ENCODE results near the gene DLGAP1. TPM values are rescaled to one million over a fixed set of nuclear protein-coding genes. Genes with fewer than 3 reads are reported as not detected.

DLGAP1 gene
- total RNA-seq, 4 donors from 2014 or later: 2.0 to 4.7 (median 2.1) TPM; not detected in 1

DNA sequence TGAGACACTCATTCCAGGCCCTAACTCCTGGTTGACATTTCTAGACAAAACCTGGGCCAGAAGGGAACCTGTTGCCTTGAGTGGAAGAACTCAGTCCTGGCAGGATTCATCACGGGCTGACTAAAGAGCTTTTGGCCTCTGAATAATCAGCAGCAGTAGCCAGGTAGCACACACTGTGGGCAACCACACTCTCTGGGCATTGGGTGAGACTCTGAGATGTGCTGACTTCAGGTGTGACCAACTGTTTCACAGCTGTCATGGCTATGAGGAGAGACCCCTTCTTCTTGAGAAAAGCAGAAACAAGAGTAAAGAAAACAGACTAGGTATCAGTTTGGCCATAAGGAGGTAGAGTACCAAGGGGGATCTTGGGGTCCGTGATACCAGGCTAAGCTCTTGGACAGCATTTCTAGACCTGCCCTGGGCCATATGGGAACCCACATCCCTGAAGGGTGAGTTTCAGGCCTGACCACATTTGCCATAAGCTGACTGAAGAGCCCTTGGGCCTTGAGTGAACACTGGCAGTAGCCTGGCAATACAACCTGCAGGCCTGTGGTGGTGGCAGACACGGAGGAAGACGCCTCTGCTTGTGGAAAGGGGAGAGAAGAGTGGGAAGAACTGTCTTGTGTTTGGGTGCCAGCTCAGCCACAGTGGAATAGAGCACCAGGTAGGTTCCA lies 230.9 kb downstream of the DLGAP1 start:
- no peak for DNase-seq (ENCODE audit: low spot score in 2 of 2)
- H3K27me3 ChIP-seq: no peaks in the 10 kb centered on the region
- no peaks in the 10 kb centered on the region for H3K9me3 ChIP-seq
- H3K36me3 ChIP-seq: no peaks in the 10 kb centered on the region
- no peak for TF ChIP-seq POLR2A (IDR thresholded peaks at IDR 0.05)
- no peak for TF ChIP-seq POLR2AphosphoS5 (IDR thresholded peaks at IDR 0.05)
- TF ChIP-seq, protein P1, sequence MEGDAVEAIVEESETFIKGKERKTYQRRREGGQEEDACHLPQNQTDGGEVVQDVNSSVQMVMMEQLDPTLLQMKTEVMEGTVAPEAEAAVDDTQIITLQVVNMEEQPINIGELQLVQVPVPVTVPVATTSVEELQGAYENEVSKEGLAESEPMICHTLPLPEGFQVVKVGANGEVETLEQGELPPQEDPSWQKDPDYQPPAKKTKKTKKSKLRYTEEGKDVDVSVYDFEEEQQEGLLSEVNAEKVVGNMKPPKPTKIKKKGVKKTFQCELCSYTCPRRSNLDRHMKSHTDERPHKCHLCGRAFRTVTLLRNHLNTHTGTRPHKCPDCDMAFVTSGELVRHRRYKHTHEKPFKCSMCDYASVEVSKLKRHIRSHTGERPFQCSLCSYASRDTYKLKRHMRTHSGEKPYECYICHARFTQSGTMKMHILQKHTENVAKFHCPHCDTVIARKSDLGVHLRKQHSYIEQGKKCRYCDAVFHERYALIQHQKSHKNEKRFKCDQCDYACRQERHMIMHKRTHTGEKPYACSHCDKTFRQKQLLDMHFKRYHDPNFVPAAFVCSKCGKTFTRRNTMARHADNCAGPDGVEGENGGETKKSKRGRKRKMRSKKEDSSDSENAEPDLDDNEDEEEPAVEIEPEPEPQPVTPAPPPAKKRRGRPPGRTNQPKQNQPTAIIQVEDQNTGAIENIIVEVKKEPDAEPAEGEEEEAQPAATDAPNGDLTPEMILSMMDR (IDR thresholded peaks at IDR 0.05): no peak
- no peak for TF ChIP-seq EP300 (IDR thresholded peaks at IDR 0.05)
- no peaks in the 10 kb centered on the region for H3K4me1 ChIP-seq
- WGBS: 79% methylated on average over 4 of the region's 4 CpGs
- no peak overlapping the region for H3K4me3 ChIP-seq
- H3K27ac ChIP-seq: no peak overlapping the region

DNA sequence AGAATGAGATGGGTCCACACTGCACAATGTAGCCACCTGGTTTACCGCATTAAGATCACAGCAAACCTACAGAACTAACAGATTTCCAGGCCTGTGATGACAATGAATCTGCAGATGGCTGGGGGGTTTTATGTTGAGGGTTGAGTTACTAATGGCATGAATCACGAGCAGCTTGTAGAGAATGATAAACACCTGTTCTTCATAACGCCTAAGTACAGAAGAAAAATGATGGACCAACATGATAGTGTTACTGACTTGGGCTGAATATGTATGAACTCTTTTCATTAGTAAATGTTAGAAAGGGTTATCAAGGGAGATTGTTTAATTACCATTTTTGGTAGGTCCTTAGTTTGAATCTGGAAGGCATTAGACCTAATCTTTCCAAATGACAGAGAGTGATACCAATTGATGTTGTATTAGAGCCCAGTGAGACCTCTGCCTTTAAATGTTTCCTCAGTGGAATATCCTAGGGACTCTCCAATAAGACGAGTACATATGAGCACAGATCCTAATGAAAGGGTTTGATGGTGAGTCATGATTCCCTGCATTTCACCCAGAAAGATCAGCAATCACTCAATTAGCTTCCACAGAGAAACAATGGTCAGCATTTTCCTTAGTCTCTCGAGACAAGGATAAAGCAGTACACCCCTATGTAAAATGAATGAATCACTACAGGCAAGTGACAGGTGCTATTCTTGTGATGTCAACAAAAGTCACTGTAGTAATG lies 243.8 kb downstream of the DLGAP1 start:
- H3K27me3 ChIP-seq: no peaks in the 10 kb centered on the region
- WGBS: 59% methylated on average over 5 of the region's 5 CpGs
- H3K4me3 ChIP-seq: no peak overlapping the region
- H3K36me3 ChIP-seq: no peaks in the 10 kb centered on the region
- no peak for DNase-seq (ENCODE audit: low spot score in 2 of 2)
- H3K4me1 ChIP-seq: no peaks in the 10 kb centered on the region
- H3K27ac ChIP-seq: no peak overlapping the region
- no peaks in the 10 kb centered on the region for H3K9me3 ChIP-seq
- no peak for TF ChIP-seq POLR2A (IDR thresholded peaks at IDR 0.05)
- TF ChIP-seq EP300 (IDR thresholded peaks at IDR 0.05): no peak
- TF ChIP-seq POLR2AphosphoS5 (IDR thresholded peaks at IDR 0.05): no peak
- TF ChIP-seq, protein P1 (IDR thresholded peaks at IDR 0.05): no peak

DNA sequence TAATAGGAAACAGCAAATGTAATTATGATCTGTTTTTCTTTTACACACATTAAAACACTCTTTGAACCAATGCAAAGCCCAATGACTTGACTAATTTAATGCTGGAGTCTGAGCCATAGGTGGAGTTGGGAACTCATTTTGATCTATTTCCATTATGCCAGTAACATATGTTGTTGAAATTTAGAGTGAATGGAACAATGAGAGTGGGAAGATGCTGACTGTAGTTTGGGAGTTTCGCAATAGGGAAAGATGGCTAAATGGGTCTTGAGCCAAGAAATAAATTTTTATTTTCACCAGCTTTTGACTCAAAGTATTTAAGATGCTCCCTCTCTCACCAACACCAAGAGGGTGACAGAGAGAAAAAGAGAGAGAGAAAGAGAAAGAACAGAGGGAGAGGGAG lies 246.7 kb downstream of the DLGAP1 start:
- Histone ChIP-seq H3K9me3 (no peaks in the 10 kb centered on the region), H3K36me3 (no peaks in the 10 kb centered on the region), H3K27me3 (no peaks in the 10 kb centered on the region), H3K4me1 (no peaks in the 10 kb centered on the region), H3K4me3 (no peak overlapping the region), H3K27ac (no peak overlapping the region)
- no peak for DNase-seq (ENCODE audit: low spot score in 2 of 2)
- 85% methylated on average over 1 of the region's 1 CpG for WGBS
- no peak for TF ChIP-seq POLR2A (IDR thresholded peaks at IDR 0.05)
- TF ChIP-seq EP300 (IDR thresholded peaks at IDR 0.05): no peak
- TF ChIP-seq, protein P1 (IDR thresholded peaks at IDR 0.05): no peak
- no peak for TF ChIP-seq POLR2AphosphoS5 (IDR thresholded peaks at IDR 0.05)

DNA sequence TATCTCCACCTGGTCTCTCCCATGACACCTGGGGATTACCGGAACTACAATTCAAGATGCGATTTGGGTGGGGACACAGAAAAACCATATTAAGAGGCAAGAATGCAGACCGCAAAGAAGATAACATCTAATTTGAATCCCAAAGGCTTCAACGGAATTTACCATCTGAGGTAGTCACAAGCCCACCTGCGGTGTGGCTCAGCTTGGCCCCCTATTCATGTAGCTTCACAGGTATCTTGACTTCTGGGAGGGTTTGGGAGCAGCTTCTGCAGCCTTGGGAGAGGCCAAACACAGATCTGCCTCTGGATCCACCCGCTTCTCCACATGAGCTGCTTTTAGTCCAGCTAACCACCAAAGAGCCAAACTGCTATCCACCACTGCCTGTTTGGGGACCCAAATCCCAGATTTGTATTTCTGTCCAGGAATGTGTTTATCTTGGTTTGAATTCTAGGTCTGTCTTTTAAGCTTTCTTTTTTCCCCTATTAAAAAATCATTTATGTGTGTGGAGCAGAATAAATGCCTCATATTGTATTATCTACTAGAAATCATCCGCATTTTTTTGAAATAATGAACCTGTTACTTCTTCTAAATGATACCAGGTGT lies 247.6 kb downstream of the DLGAP1 start:
- Histone ChIP-seq H3K4me1 (no peaks in the 10 kb centered on the region), H3K36me3 (no peaks in the 10 kb centered on the region), H3K4me3 (no peak overlapping the region), H3K27me3 (no peaks in the 10 kb centered on the region), H3K27ac (no peak overlapping the region), H3K9me3 (no peaks in the 10 kb centered on the region)
- DNase-seq (ENCODE audit: low spot score in 2 of 2): no peak
- WGBS: 87% methylated on average over 7 of the region's 7 CpGs
- TF ChIP-seq POLR2AphosphoS5 (IDR thresholded peaks at IDR 0.05): no peak
- TF ChIP-seq EP300 (IDR thresholded peaks at IDR 0.05): no peak
- TF ChIP-seq POLR2A (IDR thresholded peaks at IDR 0.05): no peak
- TF ChIP-seq, protein P1 (IDR thresholded peaks at IDR 0.05): no peak

DNA sequence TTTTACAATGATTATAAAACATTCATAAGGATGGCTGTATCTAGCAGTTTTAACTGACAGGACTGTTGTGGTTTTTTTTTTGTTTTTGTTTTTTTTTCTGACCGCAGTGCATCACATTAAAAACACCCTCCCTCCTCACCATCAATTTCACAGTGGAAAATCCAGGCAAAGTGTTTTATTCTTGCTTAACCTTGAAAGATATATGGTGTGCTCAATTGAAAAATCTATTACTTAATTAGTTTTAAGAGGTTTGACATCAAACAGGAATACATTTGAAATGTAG lies 250.7 kb downstream of the DLGAP1 start:
- Histone ChIP-seq H3K27ac (no peak overlapping the region), H3K36me3 (no peaks in the 10 kb centered on the region), H3K4me1 (no peaks in the 10 kb centered on the region), H3K27me3 (no peaks in the 10 kb centered on the region), H3K4me3 (no peak overlapping the region), H3K9me3 (no peaks in the 10 kb centered on the region)
- no peak for DNase-seq (ENCODE audit: low spot score in 2 of 2)
- TF ChIP-seq EP300 (IDR thresholded peaks at IDR 0.05): no peak
- TF ChIP-seq POLR2A (IDR thresholded peaks at IDR 0.05): no peak
- WGBS: 54% methylated on average over 1 of the region's 1 CpG
